AG04450 (cell line): ENCODE measurements around the gene PRKG1. TPM values are rescaled to one million over a fixed set of nuclear protein-coding genes. Genes with fewer than 3 reads are reported as not detected.

Experiments used
- CTCF ChIA-PET: fragments of 300-600, 350-600 bp; formaldehyde crosslinking; extraction: SDS; loops from one replicate; lab custom pipeline; 2022; ENCODE audit warnings: antibody characterized with exemption, inconsistent platforms; lab: Charles Lee
- POLR2A ChIA-PET: fragments of 350-600 bp; formaldehyde crosslinking; extraction: SDS; loops from one replicate; lab custom pipeline; 2021; ENCODE audit warnings: antibody characterized with exemption, inconsistent platforms; lab: Yijun Ruan, JAX
- DNase-seq: peaks from one replicate; pipeline ENCODE4 v3.0.0-alpha.2; 2011; ENCODE audit warnings: low read depth, low spot score
- H3K27ac ChIP-seq: one replicate; pipeline ENCODE4 v1.5.1; 2012; ENCODE audit warnings: low read depth, low read length, control low read depth
- H3K27me3 ChIP-seq: one replicate; pipeline ENCODE4 v1.6.0; 2012; ENCODE audit warnings: low read length; ENCODE audit not compliant: control insufficient read depth, insufficient read depth
- H3K4me3 ChIP-seq: 2 replicates; pipeline ENCODE4 v1.5.1; 2011; ENCODE audit warnings: mild to moderate bottlenecking, low read depth, low read length, control low read depth
- H3K9me3 ChIP-seq: 2 replicates; pipeline ENCODE4 v1.5.1; 2012; ENCODE audit warnings: low read length; ENCODE audit not compliant: control insufficient read depth, insufficient read depth
- polyA plus RNA-seq: library from polyadenylated mRNA; depleted of rRNA; stranded (reverse); fragments of >200 nt; gene quantifications from 2 replicates; pipeline ENCODE4 v1.2.3, GENCODE V29; 2011
- TF ChIP-seq, protein P1 (sequence below): IDR thresholded peaks from 2 replicates; pipeline ENCODE4 v1.5.1; 2011; ENCODE audit warnings: low read depth, low read length, control low read depth, inconsistent platforms

The PRKG1 gene
- polyA plus RNA-seq, 1 experiment: 19.0 TPM

DNA sequence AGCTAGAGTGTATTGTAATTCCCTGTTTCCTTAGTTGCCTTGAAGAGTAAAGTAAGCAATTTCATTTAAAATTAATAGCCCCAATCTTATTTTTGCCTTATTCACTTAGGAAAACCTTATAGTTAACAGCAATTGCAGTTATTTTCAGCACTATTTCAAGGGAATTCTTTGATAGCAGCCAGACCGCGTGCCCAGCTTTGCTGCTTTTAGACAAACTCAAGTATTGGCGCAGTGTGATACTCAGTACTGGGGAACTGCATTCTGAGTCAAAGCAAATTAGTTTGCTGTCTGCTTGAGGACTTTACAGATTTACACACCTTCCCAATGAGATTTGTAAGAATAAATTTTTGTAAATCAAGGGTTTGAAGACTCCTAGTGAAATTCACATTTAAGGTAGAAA lies 21.2 kb downstream of the PRKG1 start:
- H3K4me3 ChIP-seq: no peak overlapping the region
- DNase-seq: no peak
- H3K9me3 ChIP-seq: no peaks in the 10 kb centered on the region
- ChIA-PET CTCF (interaction anchor here (1.1 to 3.5 kb wide), 3 partner anchors 10 to 32 kb away, joined by 4 to 13 read pairs (median 4); no protein-coding TSS in a partner anchor), POLR2A (no interaction called here)
- TF ChIP-seq, protein P1, sequence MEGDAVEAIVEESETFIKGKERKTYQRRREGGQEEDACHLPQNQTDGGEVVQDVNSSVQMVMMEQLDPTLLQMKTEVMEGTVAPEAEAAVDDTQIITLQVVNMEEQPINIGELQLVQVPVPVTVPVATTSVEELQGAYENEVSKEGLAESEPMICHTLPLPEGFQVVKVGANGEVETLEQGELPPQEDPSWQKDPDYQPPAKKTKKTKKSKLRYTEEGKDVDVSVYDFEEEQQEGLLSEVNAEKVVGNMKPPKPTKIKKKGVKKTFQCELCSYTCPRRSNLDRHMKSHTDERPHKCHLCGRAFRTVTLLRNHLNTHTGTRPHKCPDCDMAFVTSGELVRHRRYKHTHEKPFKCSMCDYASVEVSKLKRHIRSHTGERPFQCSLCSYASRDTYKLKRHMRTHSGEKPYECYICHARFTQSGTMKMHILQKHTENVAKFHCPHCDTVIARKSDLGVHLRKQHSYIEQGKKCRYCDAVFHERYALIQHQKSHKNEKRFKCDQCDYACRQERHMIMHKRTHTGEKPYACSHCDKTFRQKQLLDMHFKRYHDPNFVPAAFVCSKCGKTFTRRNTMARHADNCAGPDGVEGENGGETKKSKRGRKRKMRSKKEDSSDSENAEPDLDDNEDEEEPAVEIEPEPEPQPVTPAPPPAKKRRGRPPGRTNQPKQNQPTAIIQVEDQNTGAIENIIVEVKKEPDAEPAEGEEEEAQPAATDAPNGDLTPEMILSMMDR: no peak
- H3K27ac ChIP-seq: no peak overlapping the region
- no peaks in the 10 kb centered on the region for H3K27me3 ChIP-seq

DNA sequence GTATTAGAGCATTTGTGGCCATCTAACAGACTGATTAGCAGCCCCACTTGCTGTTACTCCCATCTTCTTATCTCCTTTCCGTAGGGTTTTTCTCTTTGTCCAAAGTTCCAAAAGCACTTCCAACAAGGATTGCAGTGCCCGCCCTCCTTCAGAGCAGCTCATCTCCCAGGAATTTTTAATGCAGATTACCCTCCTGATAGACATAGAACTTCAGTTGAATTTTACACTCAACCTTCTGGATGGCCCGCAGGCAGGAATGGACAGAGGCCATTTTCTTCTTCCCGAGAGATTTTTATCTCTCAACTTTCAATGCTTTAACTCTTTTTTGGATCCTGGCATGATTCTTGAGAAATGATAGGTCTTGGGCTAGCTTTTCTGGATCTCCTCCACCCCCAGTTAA lies 23.3 kb downstream of the PRKG1 start:
- no peak for DNase-seq
- CTCF ChIA-PET: no interaction called here
- TF ChIP-seq, protein P1: no peak

DNA sequence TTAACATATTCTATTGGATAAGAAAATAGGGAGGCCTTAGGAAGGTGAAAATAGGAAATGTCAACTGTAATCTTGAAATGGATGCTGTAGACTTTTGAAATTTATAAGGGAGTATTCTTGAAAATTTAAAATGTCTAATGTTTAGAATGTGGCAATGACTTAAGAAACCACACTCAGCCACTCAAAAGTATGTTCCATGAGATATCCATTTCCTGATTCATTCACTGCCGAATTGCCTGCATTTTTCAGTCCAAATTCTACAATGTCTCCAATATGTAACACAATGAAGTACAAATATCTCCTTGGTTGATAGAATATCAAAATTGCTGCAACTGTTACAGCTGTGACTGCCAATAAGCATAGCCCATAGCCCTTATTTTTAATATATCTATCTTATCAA lies 25.9 kb downstream of the PRKG1 start:
- Histone ChIP-seq H3K27ac (no peak overlapping the region), H3K4me3 (no peak overlapping the region), H3K9me3 (no peaks in the 10 kb centered on the region), H3K27me3 (no peaks in the 10 kb centered on the region)
- no peak for DNase-seq
- POLR2A ChIA-PET: no interaction called here
- CTCF ChIA-PET: no interaction called here
- TF ChIP-seq, protein P1: no peak

More for the DNA sequence above, 23.3 kb downstream of the PRKG1 start:
- Histone ChIP-seq H3K27ac (no peak overlapping the region), H3K9me3 (no peaks in the 10 kb centered on the region), H3K27me3 (no peaks in the 10 kb centered on the region), H3K4me3 (no peak overlapping the region)
- POLR2A ChIA-PET: no interaction called here

DNA sequence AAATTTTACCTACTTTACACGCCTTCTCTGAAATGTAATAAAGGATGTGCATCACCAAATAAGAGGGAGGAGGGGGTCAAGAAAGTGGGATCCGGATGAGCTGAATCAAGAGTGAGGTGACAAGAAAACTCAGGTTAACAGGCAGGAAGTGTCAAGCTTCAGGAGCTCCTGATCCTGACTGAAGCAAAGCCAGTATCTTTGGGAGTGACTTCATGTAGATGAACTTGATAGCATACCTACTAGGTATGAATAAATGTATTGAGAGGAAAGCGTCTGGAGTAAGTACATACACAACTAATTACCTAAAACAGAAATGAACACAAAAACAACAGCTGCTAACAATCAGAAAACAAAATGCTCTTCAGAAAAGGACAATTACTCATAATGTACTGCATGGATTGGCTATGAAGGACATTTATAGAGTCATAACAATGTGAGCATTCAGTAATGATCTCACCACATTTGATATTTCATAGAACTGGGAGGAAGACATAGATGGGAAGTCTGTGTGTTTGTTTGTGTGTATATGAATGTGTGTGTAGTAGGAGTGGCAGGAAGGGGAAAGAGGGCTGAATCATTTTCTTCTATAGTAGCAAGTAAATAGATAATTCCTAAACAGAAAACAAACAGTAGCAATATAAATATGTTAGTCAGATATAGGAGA lies 29.4 kb downstream of the PRKG1 start:
- TF ChIP-seq, protein P1: no peak
- no peak overlapping the region for H3K27ac ChIP-seq
- CTCF ChIA-PET: interaction anchor here (0.6 to 1.6 kb wide), 3 partner anchors 10 to 319 kb away, joined by 3 read pairs; no protein-coding TSS in a partner anchor
- no peak overlapping the region for H3K4me3 ChIP-seq
- POLR2A ChIA-PET: no interaction called here
- H3K9me3 ChIP-seq: no peaks in the 10 kb centered on the region
- no peaks in the 10 kb centered on the region for H3K27me3 ChIP-seq
- no peak for DNase-seq

DNA sequence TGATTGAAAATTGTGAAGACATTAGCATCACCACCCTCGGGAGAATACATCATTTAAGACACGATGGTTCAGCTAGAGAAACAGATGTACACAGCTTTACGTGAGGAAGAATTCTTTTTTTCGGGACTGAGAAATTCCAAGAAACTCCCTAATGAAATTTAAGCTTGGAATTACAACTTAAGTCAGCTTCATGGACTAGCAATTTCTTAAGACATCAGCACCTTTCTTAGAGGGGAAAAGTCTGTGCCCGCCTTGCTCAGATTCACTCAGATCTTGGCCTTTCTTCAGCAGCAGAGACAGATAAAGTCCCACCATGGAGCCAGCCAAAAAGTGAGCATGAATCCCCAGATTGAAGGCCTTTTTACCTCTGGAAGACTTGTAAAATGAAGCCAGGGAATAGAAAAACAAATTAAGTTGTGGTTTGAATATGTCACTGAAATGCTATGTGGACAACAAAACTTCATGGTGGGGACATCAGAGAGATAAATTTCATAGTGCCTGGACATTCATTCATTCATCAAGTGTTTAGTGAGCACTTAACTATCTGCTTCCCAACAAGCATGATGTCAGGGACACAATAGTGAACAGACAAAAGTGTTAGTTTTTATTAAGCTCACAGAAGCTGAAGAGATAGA lies 32.1 kb downstream of the PRKG1 start:
- Histone ChIP-seq H3K4me3 (no peak overlapping the region), H3K9me3 (no peaks in the 10 kb centered on the region), H3K27ac (no peak overlapping the region), H3K27me3 (no peaks in the 10 kb centered on the region)
- ChIA-PET CTCF (no interaction called here), POLR2A (no interaction called here)
- TF ChIP-seq, protein P1: no peak
- no peak for DNase-seq
